ENCODE results near the gene NELFE. TPM values are rescaled to one million over a fixed set of nuclear protein-coding genes. Genes with fewer than 3 reads are reported as not detected.
"Not testable (repeated sequence)": the region's sequence is repeated elsewhere in the genome, so short reads cannot be mapped to it uniquely, and the experiment has no call there.

Gene NELFE
- total and polyA plus RNA-seq, 4 donors = 11.1 to 21.8 (median 13.0) TPM

- H3K4me1 ChIP-seq (ENCODE audit: control insufficient read depth in 4 of 4, insufficient read depth in 4 of 4, low read length in 3 of 4) = peaks cover 3 to 24% (median 16%) of the 10 kb centered on the region in 4 donors
- not testable (repeated sequence) for H3K4me3 ChIP-seq (ENCODE audit: low read depth in 1 of 3, low read length in 3 of 3); H3K9ac ChIP-seq (ENCODE audit: low read depth in 1 of 2, low read length in 2 of 2); DNase-seq (ENCODE audit: low spot score); H3K9me3 ChIP-seq (ENCODE audit: control insufficient read depth in 4 of 4, low read length in 3 of 4); H3K27ac ChIP-seq (ENCODE audit: low read depth in 1 of 2, low read length in 2 of 2); H3K27me3 ChIP-seq (ENCODE audit: control insufficient read depth in 4 of 4, insufficient read depth in 4 of 4, low read length in 3 of 4)
- WGBS = 96% methylated on average over 32 of the region's 32 CpGs
- peaks cover 3 to 24% (median 9%) of the 10 kb centered on the region in 4 donors for H3K36me3 ChIP-seq (ENCODE audit: control insufficient read depth in 4 of 4, insufficient read depth in 3 of 4, low read depth in 1 of 4, low read length in 3 of 4)
These were observed 26.6 kb downstream of the NELFE start for GRCh38 chr6:31932137-31932536.

GRCh38 chr6:31930962-31931361 is 27.8 kb downstream of the NELFE start:
- Histone ChIP-seq H3K4me1 (ENCODE audit: control insufficient read depth in 4 of 4, insufficient read depth in 4 of 4, low read length in 3 of 4) (peaks cover 6 to 29% (median 19%) of the 10 kb centered on the region in 4 donors), H3K27ac (ENCODE audit: low read depth in 1 of 2, low read length in 2 of 2) (peak overlapping the region in 1 of 2 donors; percentile 16), H3K36me3 (ENCODE audit: control insufficient read depth in 4 of 4, insufficient read depth in 3 of 4, low read depth in 1 of 4, low read length in 3 of 4) (peaks cover 2 to 23% (median 9%) of the 10 kb centered on the region in 4 donors), H3K9me3 (ENCODE audit: control insufficient read depth in 4 of 4, low read length in 3 of 4) (no peaks in the 10 kb centered on the region), H3K27me3 (ENCODE audit: control insufficient read depth in 4 of 4, insufficient read depth in 4 of 4, low read length in 3 of 4) (no peaks in the 10 kb centered on the region), H3K9ac (ENCODE audit: low read depth in 1 of 2, low read length in 2 of 2) (no peak overlapping the region), H3K4me3 (ENCODE audit: low read depth in 1 of 3, low read length in 3 of 3) (no peak overlapping the region)
- TF ChIP-seq REST (IDR thresholded peaks at IDR 0.05) (no peak), RAD21 (IDR thresholded peaks at IDR 0.05) (no peak), HNF4A (conservative IDR thresholded peaks at IDR 0.05) (no peak), MAX (IDR thresholded peaks at IDR 0.05) (no peak), TAF1 (conservative IDR thresholded peaks at IDR 0.05) (no peak), JUND (IDR thresholded peaks at IDR 0.05) (no peak), ZBTB33 (IDR thresholded peaks at IDR 0.05) (no peak), FOXA2 (IDR thresholded peaks at IDR 0.05) (no peak), NR2F2 (IDR thresholded peaks at IDR 0.05) (no peak), EGR1 (IDR thresholded peaks at IDR 0.05; ENCODE audit: low read depth in 2 of 2) (no peak), ATF3 (IDR thresholded peaks at IDR 0.05) (no peak), HNF4G (IDR thresholded peaks at IDR 0.05) (no peak)
- WGBS = 92% methylated on average over 1 of the region's 1 CpG
- no peak for DNase-seq (ENCODE audit: low spot score)

- TF ChIP-seq FOXA2 (IDR thresholded peaks at IDR 0.05) (no peak), REST (IDR thresholded peaks at IDR 0.05) (peak; percentile 96)
- H3K27ac ChIP-seq (ENCODE audit: low read depth in 1 of 2, low read length in 2 of 2) = peak overlapping the region; percentile 95 to 96
- H3K9ac ChIP-seq (ENCODE audit: low read depth in 1 of 2, low read length in 2 of 2) = peak overlapping the region in 1 of 2 donors; percentile 90
- peaks cover 2 to 8% (median 4%) of the 10 kb centered on the region in 4 donors for H3K36me3 ChIP-seq (ENCODE audit: control insufficient read depth in 4 of 4, insufficient read depth in 3 of 4, low read depth in 1 of 4, low read length in 3 of 4)
- peak overlapping the region; percentile 57 to 93 (median 89) for H3K4me3 ChIP-seq (ENCODE audit: low read depth in 1 of 3, low read length in 3 of 3)
- DNase-seq (ENCODE audit: low spot score) = no peak
- no peaks in the 10 kb centered on the region for H3K27me3 ChIP-seq (ENCODE audit: control insufficient read depth in 4 of 4, insufficient read depth in 4 of 4, low read length in 3 of 4)
- H3K9me3 ChIP-seq (ENCODE audit: control insufficient read depth in 4 of 4, low read length in 3 of 4) = no peaks in the 10 kb centered on the region
- WGBS = 72% methylated on average over 9 of the region's 9 CpGs
- H3K4me1 ChIP-seq (ENCODE audit: control insufficient read depth in 4 of 4, insufficient read depth in 4 of 4, low read length in 3 of 4) = peaks cover 4 to 26% (median 14%) of the 10 kb centered on the region in 4 donors
These were observed 30.2 kb downstream of the NELFE start for GRCh38 chr6:31928672-31928939.
